H1 (cell line): ENCODE results near the gene TTBK2. TPM values are rescaled to one million over a fixed set of nuclear protein-coding genes. Genes with fewer than 3 reads are reported as not detected.

Experiments
- CTCF ChIA-PET: fragments of 300-600 bp; sonication (Branson Sonifier 250); formaldehyde crosslinking; loops from one replicate; lab custom pipeline; 2021; ENCODE audit not compliant: partially characterized antibody; lab: Charles Lee
- POLR2A ChIA-PET: fragments of 300-600 bp; sonication (Branson Sonifier 250); formaldehyde crosslinking; loops from one replicate; lab custom pipeline; 2021; ENCODE audit warnings: inconsistent platforms; ENCODE audit not compliant: partially characterized antibody; lab: Charles Lee
- DNase-seq, 2 experiments: peaks; one replicate each; pipeline versions ENCODE4 v3.0.0 to v3.0.0-alpha.2; 2010 to 2022; ENCODE audit warnings: low spot score in 2 of 2, low read depth in 1 of 2, mixed read lengths in 1 of 2
- FAIRE-seq: peaks from 2 replicates; lab custom pipeline; 2011; peaks lifted over from hg19 to GRCh38; lab: Jason Lieb, UNC
- H2AFZ ChIP-seq: 2 replicates; pipeline ENCODE4 v1.8.1; 2012; ENCODE audit warnings: low read length, inconsistent platforms
- H2AK5ac ChIP-seq: 2 replicates; pipeline ENCODE4 v1.6.1; 2013; ENCODE audit warnings: low read depth, low read length
- H2BK120ac ChIP-seq: replicated peaks from 2 replicates; pipeline ENCODE3; 2013; ENCODE audit warnings: low read depth, low read length, inconsistent platforms
- H2BK12ac ChIP-seq: 2 replicates; pipeline ENCODE4 v1.6.1; 2013; ENCODE audit warnings: low read depth, low read length
- H2BK15ac ChIP-seq: 2 replicates; pipeline ENCODE4 v1.6.1; 2013; ENCODE audit warnings: low read length
- H2BK20ac ChIP-seq: 2 replicates; pipeline ENCODE4 v1.6.1; 2013; ENCODE audit warnings: low read length
- H2BK5ac ChIP-seq: 2 replicates; pipeline ENCODE4 v1.6.1; 2013; ENCODE audit warnings: low read depth, low read length
- H3K14ac ChIP-seq: 2 replicates; pipeline ENCODE4 v1.6.1; 2013; ENCODE audit warnings: inconsistent platforms; ENCODE audit not compliant: insufficient read length
- H3K18ac ChIP-seq: 2 replicates; pipeline ENCODE4 v1.6.1; 2013; ENCODE audit warnings: low read length; ENCODE audit errors: extremely low read depth
- H3K23ac ChIP-seq: 2 replicates; pipeline ENCODE4 v1.6.1; 2013; ENCODE audit warnings: inconsistent platforms; ENCODE audit not compliant: insufficient read length
- H3K23me2 ChIP-seq: 2 replicates; pipeline ENCODE4 v1.6.1; 2013; ENCODE audit warnings: low read depth, low read length
- H3K27ac ChIP-seq: 2 replicates; pipeline ENCODE4 v1.6.1; 2011; ENCODE audit warnings: low read depth, low read length, inconsistent platforms
- H3K27me3 ChIP-seq, 4 experiments: replicated peaks in 1 of 4; 1 replicate in 1 of 4; 2 replicates in 3 of 4; pipeline versions ENCODE4 v1.6.1 to v1.8.1; 2011 to 2013; ENCODE audit warnings: low read length in 3 of 4, mild to moderate bottlenecking in 3 of 4, inconsistent platforms in 2 of 4, mixed read lengths in 2 of 4, moderate library complexity in 1 of 4; ENCODE audit not compliant: control insufficient read depth in 3 of 4, insufficient read depth in 3 of 4; ENCODE audit errors: extremely low read depth in 1 of 4
- H3K36me3 ChIP-seq, 4 experiments: 2 replicates each; pipeline versions ENCODE4 v1.6.1 to v1.8.1; 2011 to 2013; ENCODE audit warnings: mild to moderate bottlenecking in 4 of 4, low read length in 3 of 4, moderate library complexity in 2 of 4, control low read depth in 1 of 4, inconsistent platforms in 1 of 4; ENCODE audit not compliant: insufficient read depth in 4 of 4, control insufficient read depth in 2 of 4
- H3K4ac ChIP-seq: replicated peaks from 2 replicates; pipeline ENCODE3; 2013; ENCODE audit warnings: low read length, low read depth, mixed read lengths, inconsistent platforms; ENCODE audit not compliant: insufficient read length
- H3K4me1 ChIP-seq, 4 experiments: replicated peaks in 1 of 4; 1 replicate in 1 of 4; 2 replicates in 3 of 4; pipeline versions ENCODE4 v1.6.1 to v1.8.1; 2011 to 2013; ENCODE audit warnings: low read length in 3 of 4, inconsistent platforms in 2 of 4, mixed read lengths in 1 of 4; ENCODE audit not compliant: insufficient read depth in 4 of 4, control insufficient read depth in 3 of 4
- H3K4me2 ChIP-seq, 2 experiments: 2 replicates each; pipeline versions ENCODE4 v1.6.1 to v1.8.1; 2011 to 2013; ENCODE audit warnings: low read depth in 2 of 2, low read length in 2 of 2, control low read depth in 1 of 2, inconsistent platforms in 1 of 2, mild to moderate bottlenecking in 1 of 2; ENCODE audit not compliant: insufficient read depth in 1 of 2
- H3K4me3 ChIP-seq, 4 experiments: fragments of 200-600, 300-600 bp in 1 of 4; sonication (generic), shearing (Covaris generic), sonication (Bioruptor Twin) in 1 of 4; 2 replicates each; pipeline versions ENCODE4 v1.5.1 to v1.8.1; 2011 to 2016; ENCODE audit warnings: low read length in 4 of 4, low read depth in 3 of 4, control low read depth in 2 of 4, inconsistent platforms in 2 of 4, mild to moderate bottlenecking in 2 of 4, mixed read lengths in 1 of 4, moderate library complexity in 1 of 4; ENCODE audit not compliant: insufficient read depth in 2 of 4; ENCODE audit errors: extremely low read depth in 1 of 4
- H3K56ac ChIP-seq: replicated peaks from 2 replicates; pipeline ENCODE3; 2013; ENCODE audit warnings: low read depth, mild to moderate bottlenecking, mixed read lengths, low read length, inconsistent platforms; ENCODE audit not compliant: insufficient read length
- H3K79me1 ChIP-seq: 2 replicates; pipeline ENCODE4 v1.6.1; 2013; ENCODE audit warnings: low read depth, low read length, control low read depth
- H3K79me2 ChIP-seq, 2 experiments: 2 replicates each; pipeline versions ENCODE4 v1.6.1 to v1.8.1; 2012 to 2013; ENCODE audit warnings: low read length in 2 of 2, mild to moderate bottlenecking in 2 of 2, inconsistent platforms in 1 of 2; ENCODE audit not compliant: insufficient read depth in 2 of 2, control insufficient read depth in 1 of 2
- H3K9ac ChIP-seq, 4 experiments: replicated peaks in 1 of 4; 1 replicate in 1 of 4; 2 replicates in 3 of 4; pipeline versions ENCODE4 v1.6.1 to v1.8.1; 2011 to 2013; ENCODE audit warnings: low read depth in 3 of 4, low read length in 3 of 4, control low read depth in 2 of 4, mild to moderate bottlenecking in 2 of 4, moderate library complexity in 2 of 4, inconsistent platforms in 1 of 4; ENCODE audit errors: extremely low read depth in 1 of 4
- H3K9me3 ChIP-seq, 2 experiments: 2 replicates each; pipeline versions ENCODE4 v1.6.1 to v1.8.1; 2012 to 2013; ENCODE audit warnings: mild to moderate bottlenecking in 2 of 2, moderate library complexity in 2 of 2, control low read depth in 1 of 2, inconsistent platforms in 1 of 2, low read depth in 1 of 2, low read length in 1 of 2, mixed read lengths in 1 of 2; ENCODE audit not compliant: insufficient read depth in 2 of 2
- H4K20me1 ChIP-seq, 2 experiments: replicated peaks in 1 of 2; 2 replicates each; pipeline versions ENCODE3 to v1.8.1; 2011 to 2013; ENCODE audit warnings: inconsistent platforms in 2 of 2, low read length in 2 of 2, mild to moderate bottlenecking in 1 of 2; ENCODE audit not compliant: insufficient read depth in 2 of 2, control insufficient read depth in 1 of 2
- H4K5ac ChIP-seq: 2 replicates; pipeline ENCODE4 v1.6.1; 2013; ENCODE audit warnings: low read length, low read depth, mixed read lengths, inconsistent platforms; ENCODE audit not compliant: insufficient read length
- H4K8ac ChIP-seq: 2 replicates; pipeline ENCODE4 v1.8.0; 2013; ENCODE audit warnings: mild to moderate bottlenecking, moderate library complexity, low read length, inconsistent platforms; ENCODE audit not compliant: insufficient read depth; ENCODE audit errors: extremely low read depth
- H4K91ac ChIP-seq: replicated peaks from 2 replicates; pipeline ENCODE3; 2013; ENCODE audit warnings: low read length, mixed read lengths, inconsistent platforms; ENCODE audit not compliant: insufficient read length
- BCL11A ChIP-seq, 2 experiments: IDR thresholded peaks; one replicate each; pipeline ENCODE4 v1.6.1; 2011; ENCODE audit warnings: low read depth in 2 of 2, low read length in 2 of 2, mild to moderate bottlenecking in 2 of 2
- CBX8 ChIP-seq: fragments of 300-800, 300-1000 bp; sonication (generic); IDR thresholded peaks from 2 replicates; pipeline ENCODE4 v1.7.1; 2016; ENCODE audit warnings: low read depth, low read length, borderline replicate concordance
- HDAC2 ChIP-seq, 2 experiments: fragments of 300-600 bp in 1 of 2; sonication (generic) in 1 of 2; IDR thresholded peaks; 2 replicates each; pipeline ENCODE4 v1.6.1; 2011 to 2012; ENCODE audit warnings: low read depth in 2 of 2, low read length in 2 of 2, mild to moderate bottlenecking in 2 of 2, moderate library complexity in 2 of 2, borderline replicate concordance in 1 of 2, inconsistent platforms in 1 of 2
- HDAC6 ChIP-seq: IDR thresholded peaks from one replicate; pipeline ENCODE4 v1.7.1; 2012; ENCODE audit warnings: low read depth, mild to moderate bottlenecking, inconsistent platforms, low read length, moderate library complexity
- KDM4A ChIP-seq: IDR thresholded peaks from one replicate; pipeline ENCODE4 v1.7.1; 2012; ENCODE audit warnings: low read depth, mild to moderate bottlenecking, moderate library complexity, low read length, inconsistent platforms; ENCODE audit not compliant: severe bottlenecking
- POU5F1 ChIP-seq: IDR thresholded peaks from 2 replicates; pipeline ENCODE4 v1.6.1; 2011; ENCODE audit warnings: low read depth, mild to moderate bottlenecking, low read length, moderate library complexity
- RBBP5 ChIP-seq: IDR thresholded peaks from 2 replicates; pipeline ENCODE4 v1.7.1; 2012; ENCODE audit warnings: low read depth, mild to moderate bottlenecking, inconsistent platforms, low read length, moderate library complexity, borderline replicate concordance
- SRF ChIP-seq: IDR thresholded peaks from 2 replicates; pipeline ENCODE4 v1.6.1; 2011; ENCODE audit warnings: mild to moderate bottlenecking, low read depth, low read length, moderate library complexity
- SUZ12 ChIP-seq: fragments of 200-600 bp; sonication (generic); IDR thresholded peaks from 2 replicates; pipeline ENCODE4 v1.6.1; 2012; ENCODE audit warnings: mild to moderate bottlenecking, inconsistent platforms, low read length, moderate library complexity, mixed read lengths
- TBP ChIP-seq: IDR thresholded peaks from 2 replicates; pipeline ENCODE4 v1.6.1; 2011; ENCODE audit warnings: low read depth, low read length, improper control_type of control experiment
- ZNF274 ChIP-seq: IDR thresholded peaks from 2 replicates; pipeline ENCODE4 v1.7.0; 2012; ENCODE audit warnings: low read length, borderline replicate concordance; ENCODE audit errors: extremely low read depth
- WGBS, 2 experiments: shearing (Covaris generic) in 1 of 2; methylation state at CpG; one replicate each; pipeline versions ENCODE4 v1.1.6 to v1.1.7; 2013 to 2015; ENCODE audit warnings: low lambda C conversion rate in 2 of 2, mixed read lengths in 2 of 2, inconsistent platforms in 1 of 2, low coverage in 1 of 2, missing lambda C conversion rate in 1 of 2; ENCODE audit not compliant: insufficient replicate concordance in 2 of 2, insufficient coverage in 1 of 2, insufficient read length in 1 of 2; ENCODE audit errors: extremely low coverage in 1 of 2, missing lambda C conversion rate in 1 of 2; 5-methylcytosine and 5-hydroxymethylcytosine counted together
- polyA plus RNA-seq, 7 experiments: library from polyadenylated mRNA; depleted of rRNA in 3 of 7; stranded (reverse) in 5 of 7; unstranded in 2 of 7; fragments of >200 nt in 5 of 7; fragments of 200-250 nt in 2 of 7; gene quantifications; 1 replicate in 5 of 7; 2 replicates in 1 of 7; 4 replicates in 1 of 7; pipeline versions ENCODE4 v1.2.1 to v1.2.3, GENCODE V29; 2011 to 2013; ENCODE audit warnings: missing spikeins in 2 of 7, mixed read lengths in 2 of 7
- total RNA-seq: library from RNA; stranded (reverse); fragmentation: NEBNext Ultra II Directional; extraction: Animal tissue kit (Norgen Biotek cat#: 25700); gene quantifications from 2 replicates; pipeline ENCODE4 v1.2.1, GENCODE V29; 2021
- TF ChIP-seq, protein P1 (sequence below): IDR thresholded peaks from 2 replicates; pipeline ENCODE4 v1.6.1; 2012; ENCODE audit warnings: inconsistent platforms

Gene TTBK2
- total and polyA plus RNA-seq, 2 of the 8 experiments (the other 6 are each of a cell fraction or from before 2014, with no cell fraction given), result 2.7 to 18.2 TPM

DNA sequence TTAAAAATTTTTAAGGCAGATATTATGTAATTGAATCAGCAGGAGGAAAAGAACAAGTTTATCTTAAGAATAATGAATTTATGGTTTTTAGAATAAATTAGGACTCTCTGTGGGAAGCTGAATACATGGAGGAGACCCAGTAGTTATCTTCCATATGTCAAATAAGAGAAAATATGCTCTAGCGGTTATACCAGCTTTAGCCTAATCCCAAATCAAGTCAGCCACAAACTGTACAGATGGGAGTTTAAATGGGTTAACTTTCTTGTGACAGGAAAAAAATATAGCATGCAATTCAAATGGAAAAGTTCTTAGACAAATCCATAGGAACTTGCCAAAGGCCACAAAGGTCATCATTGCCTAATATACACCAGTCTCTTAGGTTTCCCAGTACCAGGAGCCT lies 84.3 kb downstream of the TTBK2 start:
- no peak overlapping the region for H3K9ac ChIP-seq
- H2BK12ac ChIP-seq, result no peak overlapping the region
- H3K4ac ChIP-seq, result no peak overlapping the region
- no peak overlapping the region for H4K8ac ChIP-seq
- no peaks in the 10 kb centered on the region for H3K79me2 ChIP-seq
- H3K36me3 ChIP-seq, result no peaks in the 10 kb centered on the region
- H2BK5ac ChIP-seq, result no peak overlapping the region
- no peak overlapping the region for H4K5ac ChIP-seq
- FAIRE-seq (no peak), DNase-seq (no peak)
- CTCF ChIA-PET, result interaction anchor here (0.8 to 1.4 kb wide), 3 partner anchors 11 to 89 kb away, joined by 3 read pairs; no protein-coding TSS in a partner anchor
- no peaks in the 10 kb centered on the region for H3K27me3 ChIP-seq
- no peak overlapping the region for H3K27ac ChIP-seq
- no peak overlapping the region for H2BK120ac ChIP-seq
- H3K23ac ChIP-seq, result no peak overlapping the region
- H4K20me1 ChIP-seq, result no peaks in the 10 kb centered on the region
- no peak overlapping the region for H4K91ac ChIP-seq
- H3K9me3 ChIP-seq, result no peaks in the 10 kb centered on the region
- 100% methylated on average over 1 of the region's 1 CpG; no CpG with 5 or more reads in 1 of the 2 experiments for WGBS, 2 experiments
- H3K79me1 ChIP-seq, result no peaks in the 10 kb centered on the region
- no peak overlapping the region for H3K14ac ChIP-seq
- H2BK15ac ChIP-seq, result no peak overlapping the region
- H2BK20ac ChIP-seq, result no peak overlapping the region
- H3K4me1 ChIP-seq, result no peaks in the 10 kb centered on the region
- H3K4me3 ChIP-seq, result no peak overlapping the region
- no peak overlapping the region for H2AFZ ChIP-seq
- H3K23me2 ChIP-seq, result no peaks in the 10 kb centered on the region; the same call in 1 of the 2 replicates
- POLR2A ChIA-PET, result no interaction called here
- no peak overlapping the region for H2AK5ac ChIP-seq
- no peak overlapping the region for H3K18ac ChIP-seq
- H3K56ac ChIP-seq, result no peak overlapping the region
- no peak overlapping the region for H3K4me2 ChIP-seq
- no peak for TF ChIP-seq BCL11A (IDR thresholded peaks at IDR 0.05; ENCODE audit: low read depth in 2 of 2, low read length in 2 of 2)
- no peak for TF ChIP-seq HDAC6
- TF ChIP-seq SUZ12, result no peak
- no peak for TF ChIP-seq HDAC2 (IDR thresholded peaks at IDR 0.05; ENCODE audit: borderline replicate concordance in 1 of 2, low read depth in 2 of 2, low read length in 2 of 2)
- TF ChIP-seq POU5F1, result no peak
- no peak for TF ChIP-seq SRF
- TF ChIP-seq CBX8, result no peak
- TF ChIP-seq, protein P1, sequence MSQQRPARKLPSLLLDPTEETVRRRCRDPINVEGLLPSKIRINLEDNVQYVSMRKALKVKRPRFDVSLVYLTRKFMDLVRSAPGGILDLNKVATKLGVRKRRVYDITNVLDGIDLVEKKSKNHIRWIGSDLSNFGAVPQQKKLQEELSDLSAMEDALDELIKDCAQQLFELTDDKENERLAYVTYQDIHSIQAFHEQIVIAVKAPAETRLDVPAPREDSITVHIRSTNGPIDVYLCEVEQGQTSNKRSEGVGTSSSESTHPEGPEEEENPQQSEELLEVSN, result no peak
- TF ChIP-seq TBP, result no peak
- no peak for TF ChIP-seq KDM4A
- TF ChIP-seq RBBP5, result no peak
- no peak for TF ChIP-seq ZNF274
